GM19023 (cell line): ENCODE data around the gene RLN3.

Experiments
- ATAC-seq: cut with Tn5 transposase; IDR thresholded peaks from one replicate; pipeline ENCODE4 v1.9.1; 2021; ENCODE audit warnings: mild to moderate bottlenecking, moderate library complexity; ENCODE audit not compliant: unreplicated experiment

RLN3 gene

GRCh38 chr19:14073261-14073924 lies 45.4 kb downstream of the RLN3 start:
- ATAC-seq: peak; percentile 53

DNA sequence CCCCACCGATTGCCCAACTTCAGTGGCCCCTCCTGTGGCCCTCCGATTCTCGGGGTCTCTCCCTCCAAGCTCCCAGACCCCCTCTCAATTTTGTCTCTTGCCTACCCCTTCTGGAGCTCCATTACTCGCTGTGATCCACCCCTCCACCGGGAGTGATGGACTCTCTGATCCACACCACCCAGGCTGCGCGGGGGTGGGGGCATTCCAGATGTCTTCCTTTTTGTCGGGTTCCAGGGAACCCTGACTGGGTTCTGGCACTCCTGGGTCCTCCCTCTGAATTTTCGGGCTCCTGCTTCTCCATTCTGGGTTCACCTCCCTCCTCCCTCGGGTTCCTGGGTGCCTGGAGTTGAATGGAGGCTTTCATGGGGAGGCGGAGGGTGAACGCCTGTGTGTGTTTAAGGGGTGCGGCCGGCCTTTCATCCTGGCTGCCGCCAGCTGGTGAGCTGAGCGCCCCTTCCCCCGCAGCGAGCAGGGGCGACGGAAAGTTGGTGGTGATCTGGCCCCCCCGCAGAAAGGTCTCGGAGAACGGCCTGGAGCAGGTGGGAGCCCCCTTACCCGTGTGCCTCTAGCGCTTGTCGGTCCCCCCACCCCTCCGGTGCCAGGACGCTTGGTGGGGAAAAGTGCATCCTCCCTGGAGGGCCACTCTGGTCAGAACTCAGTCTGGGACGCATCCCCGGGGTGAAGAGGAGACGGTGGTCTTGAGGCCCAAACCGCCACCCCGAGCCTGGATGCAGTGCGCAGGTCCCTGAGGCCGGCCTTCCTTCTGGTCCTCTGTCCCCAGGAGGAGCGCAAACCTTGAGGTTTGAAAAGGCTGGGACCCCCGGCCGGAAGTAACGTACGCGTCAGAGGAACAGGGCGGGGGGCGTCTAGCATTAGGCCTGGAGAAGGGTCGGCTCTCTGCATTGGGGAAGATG lies 46.2 kb downstream of the RLN3 start:
- ATAC-seq: peak; percentile 6

DNA sequence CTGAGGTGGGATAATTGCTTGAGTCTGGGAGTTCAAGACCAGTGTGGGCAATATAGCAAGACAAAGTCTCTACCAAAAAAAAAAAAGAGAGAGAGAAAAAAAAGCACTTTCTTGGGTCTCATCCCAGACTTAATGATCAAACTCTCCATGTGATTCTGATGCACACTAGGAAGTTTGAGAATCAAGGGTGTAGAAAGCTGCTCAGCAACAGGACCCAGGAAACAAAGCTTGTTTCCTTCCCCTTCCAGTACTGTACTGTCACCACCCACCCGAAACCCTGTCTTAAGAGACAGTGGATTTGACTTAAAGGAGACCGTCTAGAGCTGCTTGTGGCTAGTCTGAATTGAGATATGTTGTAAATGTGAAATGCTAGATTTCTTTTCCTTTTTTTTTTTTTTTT lies 50.5 kb downstream of the RLN3 start:
- no peak for ATAC-seq
